BE2C (cell line): ENCODE results near the gene XCL2.
"Not testable (repeated sequence)": the region's sequence is repeated elsewhere in the genome, so short reads cannot be mapped to it uniquely, and the experiment has no call there.

Experiments used
- DNase-seq: peaks from one replicate; pipeline ENCODE4 v3.0.0-alpha.2; 2020
- H3K27me3 ChIP-seq: fragments of 250-450 bp; sonication (Bioruptor Pico); 2 replicates; pipeline ENCODE4 v1.5.1; 2020; ENCODE audit warnings: mild to moderate bottlenecking
- H3K36me3 ChIP-seq: fragments of 250-450 bp; sonication (Bioruptor Pico); 2 replicates; pipeline ENCODE4 v1.5.1; 2020; ENCODE audit warnings: mild to moderate bottlenecking
- H3K4me1 ChIP-seq: fragments of 250-450 bp; sonication (Bioruptor Pico); 2 replicates; pipeline ENCODE4 v1.5.1; 2020
- H3K4me3 ChIP-seq: 2 replicates; pipeline ENCODE4 v1.5.1; 2011; ENCODE audit warnings: low read depth, low read length
- H3K9me3 ChIP-seq: fragments of 250-450 bp; sonication (Bioruptor Pico); 2 replicates; pipeline ENCODE4 v1.5.1; 2020
- CTCF ChIP-seq: IDR thresholded peaks from 2 replicates; pipeline ENCODE4 v1.5.1; 2012; ENCODE audit warnings: mild to moderate bottlenecking, low read depth, low read length

The XCL2 gene

GRCh38 chr1:168583571-168583970, 39.8 kb upstream of the XCL2 start:
- no peak for TF ChIP-seq CTCF
- DNase-seq, result no peak

DNA sequence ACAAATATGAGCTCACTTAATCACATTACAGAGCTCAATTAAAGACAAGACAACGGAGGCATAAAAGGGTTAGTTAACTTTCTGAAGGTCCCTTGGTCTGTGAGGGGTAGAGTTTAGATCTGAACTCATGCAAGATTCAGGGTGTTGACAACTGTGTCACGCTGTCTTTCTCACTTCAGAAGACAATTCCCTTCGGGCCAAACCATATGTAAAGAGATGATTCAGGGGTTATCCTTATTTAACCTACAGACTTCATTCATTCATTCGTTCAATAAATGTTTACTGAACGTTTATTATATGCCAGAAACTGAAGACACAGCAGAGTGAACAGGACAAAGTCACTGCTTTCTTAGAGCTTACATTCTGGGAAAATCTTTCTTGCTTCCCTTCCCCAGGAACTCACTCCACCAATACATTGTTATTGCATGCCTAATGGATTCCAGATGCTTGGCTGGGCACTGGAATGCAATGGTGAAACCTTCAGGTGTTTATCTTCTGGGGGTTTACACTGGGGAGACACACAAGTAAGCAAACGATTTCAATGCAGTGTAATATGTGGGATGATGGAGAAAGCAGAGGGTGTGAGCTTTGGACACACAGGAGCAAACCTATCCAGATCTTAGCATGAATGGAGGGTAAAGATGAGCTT, 39.0 kb upstream of the XCL2 start:
- Histone ChIP-seq H3K4me1 (no peaks in the 10 kb centered on the region), H3K27me3 (no peaks in the 10 kb centered on the region), H3K36me3 (no peaks in the 10 kb centered on the region), H3K4me3 (no peak overlapping the region), H3K9me3 (no peaks in the 10 kb centered on the region)
- no peak for DNase-seq
- no peak for TF ChIP-seq CTCF

More at GRCh38 chr1:168583571-168583970, 39.8 kb upstream of the XCL2 start:
- H3K9me3 ChIP-seq, result no peaks in the 10 kb centered on the region
- H3K4me3 ChIP-seq, result no peak overlapping the region
- no peaks in the 10 kb centered on the region for H3K4me1 ChIP-seq
- no peaks in the 10 kb centered on the region for H3K27me3 ChIP-seq
- no peaks in the 10 kb centered on the region for H3K36me3 ChIP-seq

DNA sequence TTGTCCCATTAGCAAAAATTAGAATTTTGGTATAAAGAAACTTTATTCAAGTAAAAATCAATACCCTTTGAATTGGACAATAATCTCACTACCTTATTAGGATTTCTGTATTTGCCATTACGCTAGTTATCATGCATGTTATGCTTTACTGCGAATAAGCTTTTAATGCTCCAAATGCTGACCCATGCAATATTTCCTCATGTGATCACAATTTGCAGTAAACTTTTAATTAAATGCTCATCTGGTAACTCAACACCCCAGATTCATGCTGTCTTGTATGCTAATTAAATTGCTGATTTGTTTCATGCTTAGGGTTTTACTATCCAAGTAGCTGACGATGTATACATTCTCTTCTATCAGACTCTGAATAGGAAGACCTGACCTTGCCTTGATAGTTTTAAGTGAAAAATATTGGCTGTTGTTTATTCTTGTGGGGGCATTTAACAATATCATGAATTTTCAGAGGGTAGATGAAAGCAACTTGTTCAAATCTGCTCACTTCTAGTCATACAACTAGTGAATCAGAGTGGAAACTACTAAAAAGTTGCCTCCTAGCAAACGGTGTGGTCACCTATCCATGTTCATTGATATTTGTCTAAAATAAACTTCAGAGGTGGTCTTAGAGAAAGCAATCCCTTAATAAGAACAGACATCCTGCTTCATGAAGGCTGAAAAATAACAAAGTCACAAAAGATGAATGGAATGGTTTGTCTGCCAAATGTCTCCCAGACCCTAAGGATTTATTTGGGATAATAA, 38.2 kb upstream of the XCL2 start:
- TF ChIP-seq CTCF, result no peak
- Histone ChIP-seq H3K36me3 (no peaks in the 10 kb centered on the region), H3K27me3 (no peaks in the 10 kb centered on the region), H3K4me1 (no peaks in the 10 kb centered on the region), H3K4me3 (no peak overlapping the region), H3K9me3 (no peaks in the 10 kb centered on the region)
- no peak for DNase-seq

DNA sequence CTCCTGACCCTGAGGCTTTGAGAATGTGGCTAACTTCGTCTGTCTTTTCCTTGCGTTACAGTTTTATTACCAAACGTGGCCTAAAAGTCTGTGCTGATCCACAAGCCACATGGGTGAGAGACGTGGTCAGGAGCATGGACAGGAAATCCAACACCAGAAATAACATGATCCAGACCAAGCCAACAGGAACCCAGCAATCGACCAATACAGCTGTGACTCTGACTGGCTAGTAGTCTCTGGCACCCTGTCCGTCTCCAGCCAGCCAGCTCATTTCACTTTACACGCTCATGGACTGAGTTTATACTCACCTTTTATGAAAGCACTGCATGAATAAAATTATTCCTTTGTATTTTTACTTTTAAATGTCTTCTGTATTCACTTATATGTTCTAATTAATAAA, 37.2 kb upstream of the XCL2 start:
- H3K4me3 ChIP-seq, H3K4me1 ChIP-seq, DNase-seq, H3K36me3 ChIP-seq, H3K27me3 ChIP-seq, H3K9me3 ChIP-seq: not testable (repeated sequence)

DNA sequence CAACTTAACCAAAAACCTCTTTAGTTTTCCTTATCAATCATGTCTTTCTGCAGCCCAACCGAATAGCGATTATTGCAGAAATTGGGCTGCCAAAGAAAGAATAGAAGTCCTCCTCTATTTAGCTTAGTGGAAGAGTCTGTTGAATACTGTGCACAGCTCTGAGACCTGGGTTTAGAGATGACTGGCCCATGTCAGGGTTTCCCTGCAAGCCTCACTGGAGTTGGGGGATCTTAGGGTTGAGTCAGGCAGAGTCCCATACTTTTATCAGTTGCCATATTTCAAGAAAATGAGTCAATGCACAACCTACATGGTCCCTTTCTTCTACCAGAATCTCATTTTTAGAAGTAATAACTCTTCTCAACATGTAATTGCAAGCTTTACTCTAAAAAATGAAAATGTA, 36.5 kb upstream of the XCL2 start:
- not testable (repeated sequence) for DNase-seq, H3K36me3 ChIP-seq, H3K27me3 ChIP-seq, H3K9me3 ChIP-seq, H3K4me3 ChIP-seq, H3K4me1 ChIP-seq

DNA sequence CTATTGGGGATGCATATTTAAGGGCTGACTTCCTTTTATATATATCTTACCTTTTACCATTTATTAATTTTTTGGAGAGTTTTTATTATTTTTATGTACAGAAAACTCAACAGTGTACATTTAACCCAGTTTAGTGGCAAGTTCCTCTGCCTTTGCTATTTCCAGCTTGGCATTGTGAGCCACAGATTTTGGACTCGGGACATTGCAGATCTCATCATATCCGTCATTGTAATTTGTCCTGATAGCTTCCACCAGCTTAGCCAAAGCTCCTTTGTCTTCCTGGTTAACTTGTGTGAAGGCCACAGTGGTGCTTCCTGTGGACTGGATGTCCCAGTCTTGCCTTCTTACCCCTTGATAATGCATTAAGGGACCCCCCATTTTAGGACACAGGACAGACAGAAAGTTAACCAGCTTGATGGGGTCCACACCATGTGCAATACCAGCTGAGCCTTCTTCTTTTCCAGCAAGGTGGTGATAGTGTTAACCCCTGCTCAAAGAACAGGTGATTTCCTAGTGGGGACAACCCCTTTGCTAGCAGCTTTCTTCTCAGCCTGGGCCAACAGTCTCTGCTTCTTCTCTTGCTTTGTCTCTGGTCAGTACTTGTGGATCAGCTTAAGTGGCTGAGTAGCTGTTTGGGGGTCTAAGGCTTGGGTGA, 34.9 kb upstream of the XCL2 start:
- not testable (repeated sequence) for H3K4me3 ChIP-seq, DNase-seq, H3K27me3 ChIP-seq, H3K4me1 ChIP-seq, H3K36me3 ChIP-seq, H3K9me3 ChIP-seq

DNA sequence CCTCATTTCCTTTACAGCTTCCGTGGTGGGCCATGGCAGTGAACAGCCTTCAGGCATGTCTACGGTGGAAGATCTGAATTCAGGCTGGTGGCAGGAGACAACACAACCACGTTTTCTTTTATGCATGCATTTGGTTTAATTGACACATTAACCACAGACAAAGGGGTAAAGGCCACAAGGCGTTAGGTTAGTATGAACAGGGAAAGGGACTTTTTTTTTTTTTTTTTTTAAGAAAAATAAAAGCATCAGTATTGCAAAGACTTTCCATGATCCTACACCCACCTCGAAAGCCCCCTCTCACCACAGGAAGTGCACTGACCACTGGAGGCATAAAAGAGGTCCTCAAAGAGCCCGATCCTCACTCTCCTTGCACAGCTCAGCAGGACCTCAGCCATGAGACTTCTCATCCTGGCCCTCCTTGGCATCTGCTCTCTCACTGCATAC, 32.5 kb upstream of the XCL2 start, which contains the start of gene XCL1:
Gene XCL1 (plus strand): TSS at position 361 of the 444 bp plus-strand sequence. CDS start 33 bp downstream, at position 394.
- H3K4me1 ChIP-seq, H3K36me3 ChIP-seq, H3K27me3 ChIP-seq, DNase-seq, H3K9me3 ChIP-seq, H3K4me3 ChIP-seq: not testable (repeated sequence)

GRCh38 chr1:168574234-168574633, 30.4 kb upstream of the XCL2 start:
- TF ChIP-seq CTCF, result peak; percentile 45
- not testable (repeated sequence) for H3K27me3 ChIP-seq, H3K4me1 ChIP-seq, H3K4me3 ChIP-seq, H3K9me3 ChIP-seq, H3K36me3 ChIP-seq, DNase-seq
